ENCODE results near the gene TOX2. TPM values are rescaled to one million over a fixed set of nuclear protein-coding genes. Genes with fewer than 3 reads are reported as not detected.
A peak's percentile ranks its signal among the peaks of the same experiment; 100 is the strongest.

The TOX2 gene
- polyA plus RNA-seq, 10 donors, result 2.3 to 4.0 (median 3.3) TPM

DNA sequence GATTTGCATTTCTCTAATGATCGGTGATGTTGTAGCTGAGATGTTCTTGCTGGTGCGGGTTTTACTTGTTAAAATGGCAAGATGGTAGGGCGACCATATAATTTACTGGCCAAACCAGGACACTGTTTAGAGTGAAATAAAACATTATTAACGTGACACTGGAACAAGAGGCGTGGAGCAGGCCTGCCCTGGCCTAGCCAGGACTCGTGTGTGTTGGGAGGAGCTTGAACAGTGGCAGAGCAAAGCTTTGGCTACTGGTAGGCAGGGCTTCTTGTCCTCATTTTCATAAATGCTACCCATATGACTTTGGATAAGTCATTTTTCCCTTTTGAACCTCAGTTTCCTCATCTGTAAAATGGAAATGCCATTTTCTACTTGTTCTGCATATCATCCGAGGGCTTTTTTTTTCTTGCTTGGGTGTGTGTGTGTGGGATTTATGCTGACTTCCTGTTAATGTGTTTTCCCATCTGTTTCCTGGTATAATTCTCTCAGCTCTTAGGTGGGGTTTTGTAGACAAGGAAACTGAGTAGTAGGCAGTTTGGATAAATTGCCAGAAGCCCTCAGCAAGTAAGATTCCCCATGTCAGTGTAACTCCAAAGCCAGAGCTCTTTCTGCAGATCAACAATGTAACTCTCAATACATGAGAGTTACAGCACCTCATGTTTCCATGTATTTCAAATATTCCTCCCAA, 81.7 kb downstream of the TOX2 start:
- DNase-seq, result no peak

- DNase-seq, result no peak
Observed at GRCh38 chr20:43999848-44000247, 85.2 kb downstream of the TOX2 start.

DNA sequence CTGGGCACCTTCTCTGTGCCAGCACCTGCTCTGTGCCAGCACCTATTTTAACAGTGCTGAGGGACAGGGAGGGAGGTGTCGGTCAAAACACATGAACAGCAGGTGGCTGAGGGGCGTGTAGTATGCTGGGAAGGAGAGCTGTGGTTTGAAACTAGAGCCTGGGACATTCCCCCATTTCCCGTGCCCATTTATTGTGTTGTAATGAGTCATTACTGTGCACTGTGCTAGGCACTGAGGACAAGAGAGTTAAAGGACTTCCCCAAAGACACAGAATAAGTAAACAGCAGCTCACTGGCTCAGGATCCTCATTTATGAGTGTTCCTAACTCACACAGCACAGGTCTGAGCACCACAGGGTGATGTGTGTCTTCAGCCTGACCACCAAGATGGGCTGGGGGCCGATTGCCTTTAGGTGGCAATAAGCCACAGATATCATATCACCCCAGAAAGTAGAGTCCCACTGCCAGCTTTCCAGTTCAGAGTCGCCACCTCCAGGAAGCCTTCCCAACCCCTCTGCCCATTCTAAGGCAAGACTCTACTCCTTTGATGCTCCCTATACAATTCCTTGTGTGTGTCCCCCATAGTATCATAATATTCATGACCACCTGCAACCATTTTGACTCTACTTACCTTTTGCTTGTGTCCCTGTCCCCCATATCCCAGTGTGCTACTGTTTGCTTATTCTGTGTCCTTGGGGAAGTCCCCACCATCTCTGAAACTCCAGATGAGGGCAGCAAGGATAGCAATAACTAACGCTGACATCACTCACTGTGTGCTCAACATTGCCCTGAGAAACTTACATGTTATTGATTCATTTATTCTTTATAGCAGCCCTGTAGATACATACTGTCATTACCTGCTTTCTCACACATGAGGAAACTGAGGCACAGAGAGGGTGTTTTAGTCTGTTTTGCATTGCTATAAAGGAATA, 87.3 kb downstream of the TOX2 start:
- no peak for DNase-seq

DNA sequence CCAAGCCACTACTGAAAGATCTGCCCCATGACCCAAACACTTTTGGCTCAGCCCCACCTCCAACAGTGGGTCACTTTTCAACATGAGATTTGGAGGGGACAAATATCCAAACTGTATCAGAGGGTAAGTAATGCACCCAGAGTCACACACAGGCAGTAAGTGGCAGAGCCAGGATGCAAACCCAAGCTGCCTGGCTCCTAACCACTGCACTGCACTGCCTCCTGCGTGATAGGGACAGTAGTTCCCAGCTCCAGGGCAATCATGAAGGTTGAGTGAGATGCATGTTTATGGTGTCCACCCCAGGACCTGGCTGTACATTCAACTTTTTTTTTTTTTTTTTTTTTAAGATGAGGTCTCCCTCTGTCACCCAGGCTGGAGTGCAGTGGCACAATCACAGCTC, 88.2 kb downstream of the TOX2 start:
- no peak for DNase-seq

GRCh38 chr20:44003609-44004008, 89.0 kb downstream of the TOX2 start:
- no peak for DNase-seq

- DNase-seq, result no peak
Observed at GRCh38 chr20:44004306-44004915, 89.8 kb downstream of the TOX2 start.

GRCh38 chr20:44005661-44006060, 91.0 kb downstream of the TOX2 start:
- no peak for DNase-seq

DNA sequence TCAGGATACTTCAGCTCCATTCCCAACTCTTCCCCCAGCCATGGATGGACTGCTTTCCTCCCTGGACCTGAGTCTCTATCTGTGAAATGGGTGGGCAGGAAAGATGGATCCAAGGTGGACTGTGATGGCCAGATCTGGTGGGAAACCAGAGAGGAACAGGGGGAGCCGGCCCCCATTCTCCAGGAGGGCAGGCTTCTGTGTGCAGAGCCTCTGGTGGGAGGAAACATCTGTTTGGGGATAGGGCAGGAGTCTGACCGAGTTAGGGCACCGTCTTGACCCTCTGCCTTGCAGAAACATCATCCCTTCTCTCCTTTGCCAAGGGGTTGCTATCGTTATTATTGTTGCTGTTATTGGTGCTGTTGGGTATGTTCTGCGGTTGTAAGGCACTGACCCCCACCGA, 91.5 kb downstream of the TOX2 start:
- no peak for DNase-seq

- no peak for DNase-seq
Observed at GRCh38 chr20:44006578-44006977, 91.9 kb downstream of the TOX2 start.

GRCh38 chr20:44008806-44009678, 94.4 kb downstream of the TOX2 start:
- no peak for DNase-seq

GRCh38 chr20:44009679-44009992, 95.0 kb downstream of the TOX2 start:
- no peak for DNase-seq

- no peak for DNase-seq
Observed at GRCh38 chr20:44010162-44010704, 95.6 kb downstream of the TOX2 start.

DNA sequence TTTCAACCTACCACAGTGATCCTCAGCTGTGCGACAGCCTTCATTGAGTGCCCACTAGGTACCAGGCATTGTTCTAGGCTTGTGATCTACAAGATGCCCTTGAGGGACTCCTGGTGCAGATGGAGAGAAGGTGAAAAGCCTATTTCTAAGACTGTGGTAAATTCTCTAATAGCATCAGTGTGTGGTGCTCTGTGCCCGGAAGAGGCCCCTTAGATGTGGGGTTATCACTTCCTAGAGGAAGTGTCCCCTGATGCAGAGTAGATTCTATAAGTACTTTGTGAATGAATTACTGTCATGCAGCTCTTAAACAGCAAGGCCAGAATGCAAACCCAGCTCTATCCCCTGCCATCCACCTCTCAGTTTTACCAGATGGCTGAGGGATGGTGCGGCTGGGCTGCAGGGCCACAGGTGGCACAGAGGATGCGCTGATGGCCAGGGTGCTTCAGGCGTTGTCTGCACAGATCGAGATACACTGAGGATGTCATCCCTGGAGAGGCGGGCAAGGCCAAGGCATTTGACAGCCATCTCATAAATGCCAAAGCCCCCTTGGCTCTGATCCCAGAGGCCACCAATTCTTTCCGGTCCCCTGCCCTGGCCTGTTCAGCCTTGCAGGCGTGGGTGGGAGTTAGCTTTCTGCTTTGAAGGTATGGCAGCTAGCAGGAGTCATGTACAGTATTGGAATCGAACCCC, 96.7 kb downstream of the TOX2 start:
- no peak for DNase-seq

GRCh38 chr20:44012466-44013226, 98.0 kb downstream of the TOX2 start:
- no peak for DNase-seq

DNA sequence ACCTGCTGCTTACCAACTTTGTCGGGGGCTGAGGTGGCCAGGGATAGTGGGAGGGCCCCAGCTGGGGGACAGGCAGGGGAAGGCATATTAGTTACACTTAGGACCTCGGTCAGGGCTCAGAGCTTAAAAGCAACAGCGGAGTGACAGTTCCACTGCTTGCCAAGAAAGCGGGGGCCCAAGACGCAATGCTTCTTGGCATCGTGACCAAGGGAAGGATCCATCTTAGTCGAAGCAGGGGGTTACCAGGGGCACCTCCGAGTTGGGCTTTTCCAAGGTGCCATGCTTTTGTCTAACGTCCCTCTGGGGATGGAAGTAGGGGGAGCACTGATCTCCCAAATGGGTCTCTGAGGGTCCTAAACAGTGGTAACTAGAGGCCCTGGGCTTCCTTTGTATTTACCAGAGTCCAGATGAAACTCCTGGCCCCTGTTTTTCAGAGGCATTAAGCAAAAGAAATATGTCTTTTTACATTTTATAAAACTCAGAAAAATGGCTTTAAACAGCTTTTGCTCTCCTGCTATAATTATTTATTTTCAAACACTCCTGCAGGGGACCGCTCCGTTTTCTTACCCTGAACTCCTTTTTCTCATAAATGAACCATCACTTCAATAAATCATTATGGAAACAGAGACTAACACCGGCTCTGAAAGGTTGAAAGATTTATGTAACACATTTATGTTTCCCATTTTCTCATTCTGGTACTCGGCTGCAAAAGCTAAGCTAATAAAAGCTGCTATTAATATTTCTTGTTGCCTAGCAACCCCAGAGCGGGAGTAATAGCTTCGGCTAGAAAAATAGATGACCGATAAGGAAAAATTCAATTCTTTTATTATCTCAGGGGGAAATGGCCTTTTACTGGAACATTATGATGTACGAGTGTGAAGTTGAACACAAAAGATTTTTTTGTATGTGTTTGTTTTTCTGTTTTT, 100.4 kb downstream of the TOX2 start:
- peak; percentile 52 to 64 (median 53) for DNase-seq

DNA sequence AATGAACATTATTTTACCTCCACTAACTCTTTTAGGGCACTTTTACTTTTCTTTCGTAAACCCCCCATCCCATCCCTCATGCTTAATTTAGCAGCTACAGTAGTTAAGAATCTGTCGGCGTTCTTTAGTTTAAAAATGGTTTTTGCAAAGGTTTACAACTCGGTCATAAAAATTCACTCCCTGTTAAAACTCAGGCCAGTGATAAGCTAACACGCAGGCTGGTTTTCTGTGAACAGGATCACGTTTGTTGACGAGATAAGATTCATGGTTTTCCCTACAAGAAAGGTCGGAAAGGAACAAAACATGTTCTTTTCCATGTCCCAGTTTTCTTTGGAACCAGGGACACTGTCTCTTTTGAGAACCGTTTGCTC, 101.1 kb downstream of the TOX2 start:
- DNase-seq, result no peak

- no peak for DNase-seq
Observed at GRCh38 chr20:44016525-44016924, 101.9 kb downstream of the TOX2 start.

DNA sequence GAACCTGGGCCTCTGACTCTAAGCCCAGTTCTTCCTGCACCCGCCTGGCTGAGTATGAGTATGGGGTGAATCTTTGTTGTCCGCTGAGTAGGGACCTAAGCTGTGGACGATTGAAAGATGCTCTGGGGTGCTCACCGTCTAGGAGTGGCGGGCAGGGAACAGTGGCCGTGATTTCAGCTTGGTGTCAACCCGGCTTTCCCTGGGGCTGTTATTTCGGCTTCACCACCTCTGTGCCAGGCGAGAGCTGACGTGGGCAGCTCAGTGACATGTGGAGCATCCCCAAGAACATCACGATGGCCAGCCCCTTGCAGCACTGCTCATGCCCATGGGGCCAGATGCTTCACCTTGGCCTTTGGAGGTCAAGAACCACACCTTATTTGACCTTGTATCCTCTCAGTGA, 102.6 kb downstream of the TOX2 start:
- no peak for DNase-seq

- no peak for DNase-seq
Observed at GRCh38 chr20:44017905-44018258, 103.2 kb downstream of the TOX2 start.
